NCI-H1105 treated with DMSO at 0.1 percent for 48 hours (cell line): ENCODE data around the gene ADGRL3.
"Not testable (repeated sequence)": the region's sequence is repeated elsewhere in the genome, so short reads cannot be mapped to it uniquely, and the experiment has no call there.

Experiments used
- DNase-seq: peaks from one replicate; lab custom pipeline; 2025; lab: John Stamatoyannopoulos, UW

The ADGRL3 gene

GRCh38 chr4:61205066-61205465, 4.9 kb downstream of the ADGRL3 start:
- no peak for DNase-seq

GRCh38 chr4:61207156-61207555, 7.0 kb downstream of the ADGRL3 start:
- DNase-seq = not testable (repeated sequence)

- no peak for DNase-seq
These were observed 10.2 kb downstream of the ADGRL3 start for GRCh38 chr4:61210186-61210939.

GRCh38 chr4:61211781-61212180, 11.7 kb downstream of the ADGRL3 start:
- no peak for DNase-seq

- no peak for DNase-seq
These were observed 12.7 kb downstream of the ADGRL3 start for GRCh38 chr4:61212788-61213187.

- no peak for DNase-seq
These were observed 14.6 kb downstream of the ADGRL3 start for GRCh38 chr4:61214680-61215079.

- no peak for DNase-seq
These were observed 17.1 kb downstream of the ADGRL3 start for GRCh38 chr4:61217222-61217621.

- no peak for DNase-seq
These were observed 20.4 kb downstream of the ADGRL3 start for GRCh38 chr4:61220556-61220955.

GRCh38 chr4:61223385-61223784, 23.3 kb downstream of the ADGRL3 start:
- no peak for DNase-seq

GRCh38 chr4:61224573-61224972, 24.4 kb downstream of the ADGRL3 start:
- no peak for DNase-seq

- no peak for DNase-seq
These were observed 25.5 kb downstream of the ADGRL3 start for GRCh38 chr4:61225656-61226055.

- no peak for DNase-seq
These were observed 31.3 kb downstream of the ADGRL3 start for GRCh38 chr4:61231421-61231820.

GRCh38 chr4:61239250-61239649, 39.1 kb downstream of the ADGRL3 start:
- DNase-seq = no peak

- no peak for DNase-seq
These were observed 43.8 kb downstream of the ADGRL3 start for GRCh38 chr4:61243962-61244361.

GRCh38 chr4:61245069-61245714, 45.1 kb downstream of the ADGRL3 start:
- DNase-seq = no peak

- DNase-seq = no peak
These were observed 45.9 kb downstream of the ADGRL3 start for GRCh38 chr4:61246034-61246433.

- no peak for DNase-seq
These were observed 48.6 kb downstream of the ADGRL3 start for GRCh38 chr4:61248705-61249104.

- no peak for DNase-seq
These were observed 51.0 kb downstream of the ADGRL3 start for GRCh38 chr4:61251129-61251528.

- peak; percentile 41 for DNase-seq
These were observed 54.3 kb downstream of the ADGRL3 start for GRCh38 chr4:61254406-61254805.

- DNase-seq = no peak
These were observed 73.1 kb downstream of the ADGRL3 start for GRCh38 chr4:61273233-61273632.

- no peak for DNase-seq
These were observed 74.2 kb downstream of the ADGRL3 start for GRCh38 chr4:61274286-61274685.

- DNase-seq = no peak
These were observed 75.1 kb downstream of the ADGRL3 start for GRCh38 chr4:61275241-61275640.

GRCh38 chr4:61276029-61276428, 75.9 kb downstream of the ADGRL3 start:
- no peak for DNase-seq
